ENCODE results near the gene PRXL2A. TPM values are rescaled to one million over a fixed set of nuclear protein-coding genes. Genes with fewer than 3 reads are reported as not detected.
"Not testable (repeated sequence)": the region's sequence is repeated elsewhere in the genome, so short reads cannot be mapped to it uniquely, and the experiment has no call there.

Gene PRXL2A
- total RNA-seq, 4 donors from 2014 or later: 65.1 to 106 (median 89.0) TPM

- no peak overlapping the region for H3K4me3 ChIP-seq (ENCODE audit: low read depth, poor library complexity, severe bottlenecking)
- TF ChIP-seq CTCF (IDR thresholded peaks at IDR 0.05): no peak
- TF ChIP-seq POLR2A (IDR thresholded peaks at IDR 0.05): no peak
- intact Hi-C loops (cut with DNase I; ENCODE audit: low total_unique reads): no loop called here
- whole genome bisulfite sequencing, 2 donors: 67 to 77% methylated on average over 4 of the region's 4 CpGs
- no peak for DNase-seq (ENCODE audit: low spot score in 2 of 2)
Measured at GRCh38 chr10:80471715-80472233, 63.4 kb downstream of the PRXL2A start.

- intact Hi-C loops (cut with DNase I; ENCODE audit: low total_unique reads): no loop called here
- no peak overlapping the region for H3K4me3 ChIP-seq (ENCODE audit: low read depth, poor library complexity, severe bottlenecking)
- TF ChIP-seq POLR2A (IDR thresholded peaks at IDR 0.05) (no peak), CTCF (IDR thresholded peaks at IDR 0.05) (no peak)
- no peak for DNase-seq (ENCODE audit: low spot score in 2 of 2)
- 56 to 64% methylated on average over 9 of the region's 9 CpGs for WGBS, 2 donors
Measured at GRCh38 chr10:80472234-80473095, 64.1 kb downstream of the PRXL2A start.

DNA sequence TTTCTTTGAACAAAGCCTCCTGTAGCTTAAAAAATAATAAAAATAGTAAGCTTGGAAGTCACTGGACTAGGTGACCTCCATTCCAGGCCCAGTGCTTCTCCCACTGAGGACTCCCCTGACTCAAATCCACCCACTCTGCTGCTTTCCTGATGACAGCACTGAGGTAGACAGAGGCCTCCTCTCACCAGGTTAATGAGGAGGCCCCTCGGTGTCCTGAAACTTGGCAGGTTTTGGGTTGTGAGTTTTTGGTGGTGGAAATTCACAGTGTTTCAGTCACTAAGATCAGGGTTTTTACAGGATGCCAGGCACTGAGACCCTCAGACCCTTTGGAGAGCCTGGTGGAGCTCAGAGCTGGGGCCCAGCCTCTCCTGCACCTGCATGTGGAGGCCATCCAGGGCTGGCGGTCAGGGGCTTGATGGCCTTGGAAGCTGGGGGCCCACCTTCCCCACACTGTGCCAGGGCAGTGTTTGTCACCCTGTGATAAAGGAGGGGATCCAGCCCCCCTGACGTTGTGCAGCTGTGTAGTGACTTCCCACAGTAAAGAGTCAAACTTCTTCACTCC lies 64.8 kb downstream of the PRXL2A start:
- H3K4me3 ChIP-seq (ENCODE audit: low read depth, poor library complexity, severe bottlenecking): no peak overlapping the region
- WGBS, 2 donors: 72 to 83% methylated on average over 3 of the region's 3 CpGs
- intact Hi-C loops (cut with DNase I; ENCODE audit: low total_unique reads): no loop called here
- TF ChIP-seq POLR2A (IDR thresholded peaks at IDR 0.05) (no peak), CTCF (IDR thresholded peaks at IDR 0.05) (no peak)
- no peak for DNase-seq (ENCODE audit: low spot score in 2 of 2)

DNA sequence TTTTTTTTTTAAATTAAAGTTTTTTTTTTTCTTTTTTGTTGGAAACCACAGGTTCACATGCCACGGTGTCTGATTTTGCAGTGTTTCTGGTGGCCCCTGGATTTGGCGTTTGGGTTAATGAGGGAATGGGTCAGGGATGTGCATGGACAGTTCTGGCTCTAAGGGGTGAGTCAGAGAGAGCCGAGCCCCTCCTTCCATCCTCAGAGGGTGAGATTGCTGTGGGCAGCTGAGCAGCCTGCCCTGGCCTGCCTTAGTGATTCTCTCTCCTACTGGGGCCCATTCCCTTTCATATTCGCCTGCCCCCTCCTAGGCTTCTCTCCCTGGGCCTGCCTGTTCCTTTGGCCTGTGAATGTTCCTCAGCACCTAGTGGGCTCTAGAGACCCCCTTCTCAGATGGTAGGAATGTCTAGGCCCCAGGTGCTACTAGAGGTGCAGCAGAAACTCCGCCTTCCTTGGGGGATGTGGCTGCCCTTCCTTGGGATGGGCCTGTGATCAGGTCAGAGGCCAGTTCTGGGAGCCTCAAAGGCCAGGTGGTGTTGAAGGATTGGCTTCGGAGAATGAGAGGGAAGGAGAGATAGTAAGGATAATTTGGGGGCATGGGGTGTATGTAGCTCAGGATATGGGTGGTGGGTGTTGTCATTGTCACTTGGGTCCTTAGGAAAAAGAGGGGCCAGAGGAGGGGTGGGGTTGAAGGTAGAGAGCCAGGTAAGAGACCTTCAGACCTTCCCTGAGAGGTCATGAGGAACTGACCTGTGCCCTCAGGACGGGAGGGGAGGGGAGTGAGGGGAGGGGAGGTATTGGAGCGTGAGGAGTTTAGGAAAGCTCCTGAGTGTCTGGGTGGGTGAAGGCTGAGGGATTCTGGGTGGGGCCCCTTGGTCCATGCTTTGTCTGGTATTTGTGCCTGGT lies 65.6 kb downstream of the PRXL2A start:
- TF ChIP-seq POLR2A (IDR thresholded peaks at IDR 0.05): no peak
- intact Hi-C loops (cut with DNase I; ENCODE audit: low total_unique reads): no loop called here
- H3K4me3 ChIP-seq (ENCODE audit: low read depth, poor library complexity, severe bottlenecking): no peak overlapping the region
- peak in 1 of 2 donors; percentile 74 for DNase-seq (ENCODE audit: low spot score in 2 of 2)
- WGBS, 2 donors: 71 to 77% methylated on average over 8 of the region's 8 CpGs

GRCh38 chr10:80474597-80474910 lies 66.2 kb downstream of the PRXL2A start:
- peak in 1 of 2 donors; percentile 79 for DNase-seq (ENCODE audit: low spot score in 2 of 2)
- no peak overlapping the region for H3K4me3 ChIP-seq (ENCODE audit: low read depth, poor library complexity, severe bottlenecking)
- TF ChIP-seq CTCF (IDR thresholded peaks at IDR 0.05) (no peak), POLR2A (IDR thresholded peaks at IDR 0.05) (no peak)
- WGBS, 2 donors: 47 to 64% methylated on average over 2 of the region's 2 CpGs
- intact Hi-C loops (cut with DNase I; ENCODE audit: low total_unique reads): no loop called here

- WGBS, 2 donors: 55 to 71% methylated on average over 3 of the region's 3 CpGs
- TF ChIP-seq CTCF (IDR thresholded peaks at IDR 0.05) (no peak), POLR2A (IDR thresholded peaks at IDR 0.05) (no peak)
- no peak overlapping the region for H3K4me3 ChIP-seq (ENCODE audit: low read depth, poor library complexity, severe bottlenecking)
- peak in 1 of 2 donors; percentile 72 for DNase-seq (ENCODE audit: low spot score in 2 of 2)
- intact Hi-C loops (cut with DNase I; ENCODE audit: low total_unique reads): no loop called here
Measured at GRCh38 chr10:80474941-80475340, 66.6 kb downstream of the PRXL2A start.

DNA sequence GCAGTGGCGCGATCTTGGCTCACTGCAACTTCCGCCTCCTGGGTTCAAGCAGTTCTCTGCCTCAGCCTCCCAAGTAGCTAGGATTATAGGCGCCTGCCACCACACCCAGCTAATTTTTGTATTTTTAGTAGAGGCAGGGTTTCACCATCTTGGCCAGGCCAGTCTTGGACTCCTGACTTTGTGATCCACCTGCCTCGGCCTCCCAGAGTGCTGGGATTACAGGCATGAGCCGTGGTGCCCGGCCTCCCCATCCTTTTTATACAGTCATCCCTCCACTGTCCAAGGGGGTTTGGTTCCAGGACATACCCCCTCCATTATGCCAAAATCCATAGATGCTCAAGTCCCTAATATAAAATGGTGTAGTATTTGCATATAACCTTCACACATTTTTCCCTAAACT lies 67.3 kb downstream of the PRXL2A start:
- intact Hi-C loops (cut with DNase I; ENCODE audit: low total_unique reads): not testable (repeated sequence)
- WGBS, 2 donors: 94 to 95% methylated on average over 7 of the region's 7 CpGs
- DNase-seq (ENCODE audit: low spot score in 2 of 2): peak in 1 of 2 donors; percentile 82

More for the DNA sequence above, 67.3 kb downstream of the PRXL2A start:
- H3K4me3 ChIP-seq (ENCODE audit: low read depth, poor library complexity, severe bottlenecking): not testable (repeated sequence)

Data from lower leg skin (tissue), 4 donors.